Keratinocyte (primary cell): ENCODE results near the gene HMG20A. TPM values are rescaled to one million over a fixed set of nuclear protein-coding genes. Genes with fewer than 3 reads are reported as not detected.

Experiments
- DNase-seq: peaks from one replicate; pipeline ENCODE4 v3.0.0-alpha.2; 2011; ENCODE audit warnings: low read depth, missing footprints, low spot score
- FAIRE-seq: peaks from 2 replicates; lab custom pipeline; 2011; peaks lifted over from hg19 to GRCh38; lab: Jason Lieb, UNC
- H2AFZ ChIP-seq: 2 replicates; pipeline ENCODE4 v1.6.0; 2012; ENCODE audit warnings: low read length, control low read depth, inconsistent platforms; ENCODE audit not compliant: control insufficient read depth
- H3K27ac ChIP-seq: 2 replicates; pipeline ENCODE4 v1.5.1; 2011; ENCODE audit warnings: low read length; ENCODE audit not compliant: control insufficient read depth, insufficient read depth
- H3K27me3 ChIP-seq: 3 replicates; pipeline ENCODE4 v1.6.0; 2011; ENCODE audit warnings: low read length; ENCODE audit not compliant: control insufficient read depth, insufficient read depth; ENCODE audit errors: extremely low read depth
- H3K36me3 ChIP-seq, 2 experiments: 2 replicates in 1 of 2; 3 replicates in 1 of 2; pipeline ENCODE4 v1.5.1; 2011; ENCODE audit warnings: low read length in 2 of 2, mild to moderate bottlenecking in 1 of 2; ENCODE audit not compliant: control insufficient read depth in 2 of 2, insufficient read depth in 2 of 2; ENCODE audit errors: extremely low read depth in 1 of 2
- H3K4me1 ChIP-seq: 3 replicates; pipeline ENCODE4 v1.5.1; 2011; ENCODE audit warnings: low read length; ENCODE audit not compliant: control insufficient read depth, insufficient read depth; ENCODE audit errors: extremely low read depth
- H3K4me2 ChIP-seq: 3 replicates; pipeline ENCODE4 v1.6.0; 2011; ENCODE audit warnings: low read depth, low read length; ENCODE audit not compliant: control insufficient read depth, insufficient read depth; ENCODE audit errors: extremely low read depth
- H3K4me3 ChIP-seq, 3 experiments: fragments of 200-600 bp in 1 of 3; sonication (generic) in 1 of 3; 2 replicates in 2 of 3; 3 replicates in 1 of 3; pipeline ENCODE4 v1.5.1; 2011 to 2016; ENCODE audit warnings: low read length in 3 of 3, mild to moderate bottlenecking in 3 of 3, control low read depth in 2 of 3, inconsistent platforms in 1 of 3, low read depth in 1 of 3, mixed read lengths in 1 of 3, mixed run types in 1 of 3, moderate library complexity in 1 of 3; ENCODE audit not compliant: control insufficient read depth in 2 of 3, insufficient read depth in 2 of 3; ENCODE audit errors: extremely low read depth in 1 of 3
- H3K79me2 ChIP-seq: 2 replicates; pipeline ENCODE4 v1.6.0; 2012; ENCODE audit warnings: low read length; ENCODE audit not compliant: control insufficient read depth, insufficient read depth
- H3K9ac ChIP-seq: 3 replicates; pipeline ENCODE4 v1.6.0; 2011; ENCODE audit warnings: low read length; ENCODE audit not compliant: control insufficient read depth, insufficient read depth; ENCODE audit errors: extremely low read depth
- H3K9me1 ChIP-seq: 3 replicates; pipeline ENCODE4 v1.6.0; 2011; ENCODE audit warnings: low read length; ENCODE audit not compliant: control insufficient read depth, insufficient read depth; ENCODE audit errors: extremely low read depth
- H3K9me3 ChIP-seq: 2 replicates; pipeline ENCODE4 v1.5.1; 2012; ENCODE audit warnings: low read depth, low read length; ENCODE audit not compliant: control insufficient read depth
- H4K20me1 ChIP-seq: 3 replicates; pipeline ENCODE4 v1.6.0; 2011; ENCODE audit warnings: low read length; ENCODE audit not compliant: control insufficient read depth, insufficient read depth; ENCODE audit errors: extremely low read depth
- CTCF ChIP-seq, 3 experiments: IDR thresholded peaks in 1 of 3; conservative IDR thresholded peaks in 1 of 3; optimal IDR thresholded peaks in 1 of 3; 2 replicates in 2 of 3; 3 replicates in 1 of 3; pipeline versions ENCODE3 to v1.5.1; 2011; ENCODE audit warnings: low read length in 3 of 3, mild to moderate bottlenecking in 3 of 3, moderate library complexity in 2 of 3, control low read depth in 1 of 3, inconsistent platforms in 1 of 3; ENCODE audit not compliant: insufficient read depth in 2 of 3; ENCODE audit errors: extremely low read depth in 1 of 3
- EZH2 ChIP-seq: IDR thresholded peaks from one replicate; pipeline ENCODE4 v1.6.1; 2012; ENCODE audit warnings: inconsistent platforms, mild to moderate bottlenecking, low read length, moderate library complexity
- dilution Hi-C: fragments of 300-500 bp; cut with MboI; formaldehyde crosslinking; loops from one replicate; pipeline ENCODE4 v1.7.0; 2020; ENCODE audit warnings: low sequenced_read_pairs; ENCODE audit not compliant: extremely low pct_ligation_motif_present
- polyA plus RNA-seq, 5 experiments: library from polyadenylated mRNA; depleted of rRNA in 3 of 5; stranded (reverse) in 3 of 5; stranded (forward) in 1 of 5; unstranded in 1 of 5; fragments of >200 nt; gene quantifications; 1 replicate in 1 of 5; 2 replicates in 3 of 5; 3 replicates in 1 of 5; pipeline versions ENCODE4 v1.2.1 to v1.2.3, GENCODE V29; 2011 to 2012; ENCODE audit warnings: missing spikeins in 2 of 5, low read depth in 1 of 5, low replicate concordance in 1 of 5

The HMG20A gene
- polyA plus RNA-seq, 1 donor (not counting 4 experiments of a cell fraction or from before 2014, with no cell fraction given) = 44.6 TPM

GRCh38 chr15:77417602-77418001 is 3.1 kb upstream of the HMG20A start:
- Histone ChIP-seq H3K27ac (no peak overlapping the region), H3K27me3 (no peaks in the 10 kb centered on the region), H3K9me1 (no peaks in the 10 kb centered on the region), H4K20me1 (no peaks in the 10 kb centered on the region), H3K4me2 (peak overlapping the region; percentile 45), H3K36me3 (no peaks in the 10 kb centered on the region), H3K4me3 (no peak overlapping the region), H2AFZ (no peak overlapping the region), H3K4me1 (peaks cover 29% of the 10 kb centered on the region), H3K79me2 (peaks cover 31% of the 10 kb centered on the region), H3K9me3 (no peaks in the 10 kb centered on the region), H3K9ac (no peak overlapping the region)
- DNase-seq (no peak), FAIRE-seq (no peak)
- dilution Hi-C loops = no loop called here
- TF ChIP-seq CTCF (optimal IDR thresholded peaks at IDR 0.05 in 1 of 3, IDR thresholded peaks at IDR 0.05 in 1 of 3, conservative IDR thresholded peaks at IDR 0.05 in 1 of 3; ENCODE audit: extremely low read depth in 1 of 3, insufficient read depth in 2 of 3, low read length in 3 of 3) (no peak), EZH2 (no peak)

GRCh38 chr15:77418391-77418965 is 2.2 kb upstream of the HMG20A start:
- Histone ChIP-seq H2AFZ (no peak overlapping the region), H3K9ac (no peak overlapping the region), H3K27ac (no peak overlapping the region), H3K27me3 (no peaks in the 10 kb centered on the region), H3K79me2 (peaks cover 38% of the 10 kb centered on the region), H4K20me1 (no peaks in the 10 kb centered on the region), H3K36me3 (no peaks in the 10 kb centered on the region), H3K4me2 (peak overlapping the region; percentile 94), H3K9me1 (no peaks in the 10 kb centered on the region), H3K4me1 (peaks cover 29% of the 10 kb centered on the region), H3K9me3 (no peaks in the 10 kb centered on the region), H3K4me3 (peak overlapping the region; percentile 70 to 87 (median 85))
- DNase-seq (no peak), FAIRE-seq (no peak)
- TF ChIP-seq CTCF (optimal IDR thresholded peaks at IDR 0.05 in 1 of 3, IDR thresholded peaks at IDR 0.05 in 1 of 3, conservative IDR thresholded peaks at IDR 0.05 in 1 of 3; ENCODE audit: extremely low read depth in 1 of 3, insufficient read depth in 2 of 3, low read length in 3 of 3) = no peak
- dilution Hi-C loops = no loop called here
